Lung (tissue), 12 donors: ENCODE data around the gene PVALEF. TPM values are rescaled to one million over a fixed set of nuclear protein-coding genes. Genes with fewer than 3 reads are reported as not detected.

Experiments
- ATAC-seq: fragments of 200-7000 bp; cut with Tn5 transposase; one replicate; pipeline ENCODE4 v1.9.1; 2020; ENCODE audit warnings: moderate number of reproducible peaks; ENCODE audit not compliant: insufficient read depth, low FRiP score
- DNase-seq, 3 donors: peaks; one replicate each; pipeline ENCODE4 v3.0.0-alpha.2; 2013 to 2017
- H3K27ac ChIP-seq, 2 donors: one replicate each; pipeline ENCODE4 v1.5.1; 2013; ENCODE audit warnings: mild to moderate bottlenecking in 2 of 2, moderate library complexity in 2 of 2, control low read depth in 1 of 2, inconsistent platforms in 1 of 2, low read depth in 1 of 2, low read length in 1 of 2
- H3K27me3 ChIP-seq, 3 donors: one replicate each; pipeline ENCODE4 v1.5.1; 2013; ENCODE audit warnings: low read length in 2 of 3; ENCODE audit not compliant: control insufficient read depth in 3 of 3, insufficient read depth in 3 of 3
- H3K36me3 ChIP-seq, 4 donors: one replicate each; pipeline ENCODE4 v1.5.1; 2013; ENCODE audit warnings: low read length in 4 of 4, mild to moderate bottlenecking in 1 of 4, moderate library complexity in 1 of 4; ENCODE audit not compliant: control insufficient read depth in 4 of 4, insufficient read depth in 4 of 4
- H3K4me1 ChIP-seq, 5 donors: one replicate each; pipeline ENCODE4 v1.5.1; 2013; ENCODE audit warnings: low read length in 5 of 5, mild to moderate bottlenecking in 2 of 5, moderate library complexity in 1 of 5; ENCODE audit not compliant: control insufficient read depth in 5 of 5, insufficient read depth in 5 of 5
- H3K4me3 ChIP-seq: one replicate; pipeline ENCODE4 v1.5.1; 2013; ENCODE audit warnings: mild to moderate bottlenecking, control low read depth, moderate library complexity
- H3K9ac ChIP-seq, 2 donors: one replicate each; pipeline ENCODE4 v1.5.1; 2013; ENCODE audit warnings: low read length in 2 of 2, control low read depth in 1 of 2; ENCODE audit not compliant: insufficient read depth in 1 of 2
- H3K9me3 ChIP-seq, 4 donors: one replicate each; pipeline ENCODE4 v1.5.1; 2013; ENCODE audit warnings: low read length in 3 of 4, mild to moderate bottlenecking in 1 of 4, moderate library complexity in 1 of 4; ENCODE audit not compliant: control insufficient read depth in 4 of 4, insufficient read depth in 3 of 4
- CTCF ChIP-seq: IDR thresholded peaks from 2 replicates; pipeline ENCODE4 v1.5.1; 2012; ENCODE audit warnings: mild to moderate bottlenecking; ENCODE audit errors: control extremely low read depth, extremely low read depth
- WGBS, 2 donors: extraction: QIAGEN DNeasy Blood & Tissue Kit; methylation state at CpG; one replicate each; pipeline ENCODE4 v1.1.7; 2013; 5-methylcytosine and 5-hydroxymethylcytosine counted together
- polyA plus RNA-seq, 2 donors: library from polyadenylated mRNA; stranded (reverse); fragments of 200-250 nt; gene quantifications; one replicate each; pipeline ENCODE4 v1.2.1, GENCODE V29; 2013
- total RNA-seq, 2 donors: library from RNA; depleted of rRNA in 1 of 2; stranded (reverse); fragments of >200 nt in 1 of 2; gene quantifications; one replicate each; pipeline ENCODE4 v1.2.1, GENCODE V29; 2014 to 2021
- donor health status: control.
- donor health status: control.
- donor health status: Bipolar disorder and iron deficiency.
- donor health status: healthy.
- donor health status: DM: yes; HTN: yes; CAD: no.

PVALEF gene
- total and polyA plus RNA-seq, 4 donors: not detected

- H3K9ac ChIP-seq: no peak overlapping the region
- peaks cover 0 to 19% (median 1%) of the 10 kb centered on the region in 4 donors for H3K36me3 ChIP-seq
- 79 to 85% methylated on average over 21 of the region's 21 CpGs for WGBS, 2 donors
- no peaks in the 10 kb centered on the region for H3K9me3 ChIP-seq
- no peaks in the 10 kb centered on the region for H3K27me3 ChIP-seq
- no peak overlapping the region for H3K4me3 ChIP-seq
- H3K4me1 ChIP-seq: no peaks in the 10 kb centered on the region
- DNase-seq (no peak), ATAC-seq (no peak)
- H3K27ac ChIP-seq: no peak overlapping the region
- no peak for TF ChIP-seq CTCF
These were observed 42.6 kb downstream of the PVALEF start for GRCh38 chr17:81207610-81208581.

GRCh38 chr17:81208651-81209050 is 43.3 kb downstream of the PVALEF start:
- DNase-seq (no peak), ATAC-seq (no peak)
- H3K27me3 ChIP-seq: no peaks in the 10 kb centered on the region
- no peaks in the 10 kb centered on the region for H3K9me3 ChIP-seq
- no peak for TF ChIP-seq CTCF
- WGBS, 2 donors: 95 to 100% methylated on average over 7 to 10 of the region's 10 CpGs
- H3K36me3 ChIP-seq: peaks cover 0 to 15% (median 1%) of the 10 kb centered on the region in 4 donors
- no peaks in the 10 kb centered on the region for H3K4me1 ChIP-seq
- H3K9ac ChIP-seq: no peak overlapping the region
- no peak overlapping the region for H3K27ac ChIP-seq
- no peak overlapping the region for H3K4me3 ChIP-seq

GRCh38 chr17:81209141-81209540 is 43.8 kb downstream of the PVALEF start:
- 96 to 97% methylated on average over 16 of the region's 16 CpGs for WGBS, 2 donors
- Histone ChIP-seq H3K9me3 (no peaks in the 10 kb centered on the region), H3K4me1 (no peaks in the 10 kb centered on the region), H3K27ac (no peak overlapping the region), H3K36me3 (peaks cover 0 to 13% (median 1%) of the 10 kb centered on the region in 4 donors), H3K27me3 (no peaks in the 10 kb centered on the region), H3K4me3 (no peak overlapping the region), H3K9ac (no peak overlapping the region)
- DNase-seq: no peak
- no peak for ATAC-seq
- no peak for TF ChIP-seq CTCF
